GM12878 (cell line): ENCODE data around the gene WNK1. TPM values are rescaled to one million over a fixed set of nuclear protein-coding genes. Genes with fewer than 3 reads are reported as not detected.
A peak's percentile ranks its signal among the peaks of the same experiment; 100 is the strongest.

Experiments used
- BCL11A ChIP-seq: IDR thresholded peaks from 2 replicates; pipeline ENCODE4 v1.6.1; 2011; ENCODE audit warnings: low read depth, low read length
- CHD1 ChIP-seq: IDR thresholded peaks from 2 replicates; pipeline ENCODE4 v1.6.1; 2012; ENCODE audit warnings: low read depth, low read length, improper control_type of control experiment
- CHD2 ChIP-seq: IDR thresholded peaks from 2 replicates; pipeline ENCODE4 v1.6.1; 2011; ENCODE audit warnings: low read depth, low read length, improper control_type of control experiment, borderline replicate concordance
- DPF2 ChIP-seq: fragments of 450-650 bp; IDR thresholded peaks from 2 replicates; pipeline ENCODE4 v1.6.1; 2017; ENCODE audit warnings: mild to moderate bottlenecking
- IKZF2 ChIP-seq, 2 experiments: fragments of 450-650 bp; IDR thresholded peaks; 2 replicates each; pipeline ENCODE4 v1.6.1; 2017; ENCODE audit warnings: mild to moderate bottlenecking in 2 of 2, moderate library complexity in 2 of 2
- KAT2A ChIP-seq: conservative IDR thresholded peaks from 2 replicates; pipeline ENCODE4 v1.6.1; 2011; ENCODE audit warnings: low read depth, low read length; ENCODE audit not compliant: control insufficient read depth
- NRF1 ChIP-seq: conservative IDR thresholded peaks from 2 replicates; pipeline ENCODE4 v1.6.1; 2011; ENCODE audit warnings: mild to moderate bottlenecking, low read depth, low read length, improper control_type of control experiment
- PML ChIP-seq: IDR thresholded peaks from 2 replicates; pipeline ENCODE4 v1.6.1; 2012; ENCODE audit warnings: low read length, inconsistent platforms
- RBBP5 ChIP-seq: fragments of 200-600 bp; sonication (generic); conservative IDR thresholded peaks from 2 replicates; pipeline ENCODE4 v1.6.1; 2016
- SIN3A ChIP-seq: IDR thresholded peaks from 2 replicates; pipeline ENCODE4 v1.6.1; 2012; ENCODE audit warnings: low read depth, low read length, improper control_type of control experiment
- SP1 ChIP-seq: IDR thresholded peaks from one replicate; pipeline ENCODE4 v1.6.1; 2011; ENCODE audit warnings: low read depth, low read length
- TAF1 ChIP-seq: IDR thresholded peaks from 2 replicates; pipeline ENCODE4 v1.6.1; 2011; ENCODE audit warnings: mild to moderate bottlenecking, low read depth, low read length, borderline replicate concordance
- polyA plus RNA-seq, 11 experiments: library from polyadenylated mRNA; depleted of rRNA in 4 of 11; unstranded in 6 of 11; stranded (reverse) in 5 of 11; fragments of >200 nt; fragmentation: Nextera tagmentation in 4 of 11; fragmentation: Illumina TruSeq in 1 of 11; extraction: Ambion mirVana in 4 of 11; extraction: Trizol in 1 of 11; gene quantifications; 1 replicate in 1 of 11; 2 replicates in 10 of 11; pipeline versions ENCODE4 v1.2.1 to v1.2.3, GENCODE V29; 2011 to 2016; ENCODE audit warnings: inconsistent platforms in 2 of 11, missing spikeins in 2 of 11, low read depth in 1 of 11
- total RNA-seq, 4 experiments: library from RNA; depleted of rRNA in 3 of 4; stranded (reverse); fragments of >200 nt in 3 of 4; fragmentation: Illumina TruSeq in 1 of 4; extraction: Trizol in 1 of 4; gene quantifications; 2 replicates each; pipeline versions ENCODE4 v1.2.1 to v1.2.3, GENCODE V29; 2013 to 2021
- TF ChIP-seq, protein P1 (sequence below): fragments of 450-650 bp; IDR thresholded peaks from 2 replicates; pipeline ENCODE4 v1.6.1; 2016; ENCODE audit warnings: mild to moderate bottlenecking
- TF ChIP-seq, protein P2 (sequence below): IDR thresholded peaks from 2 replicates; pipeline ENCODE4 v1.6.1; 2011; ENCODE audit warnings: mild to moderate bottlenecking, low read depth, low read length, moderate library complexity; ENCODE audit not compliant: insufficient replicate concordance

WNK1 gene
- total and polyA plus RNA-seq, 10 of the 15 experiments (the other 5 are each of a cell fraction or from before 2014, with no cell fraction given): 9.6 to 151 (median 86.6) TPM

DNA sequence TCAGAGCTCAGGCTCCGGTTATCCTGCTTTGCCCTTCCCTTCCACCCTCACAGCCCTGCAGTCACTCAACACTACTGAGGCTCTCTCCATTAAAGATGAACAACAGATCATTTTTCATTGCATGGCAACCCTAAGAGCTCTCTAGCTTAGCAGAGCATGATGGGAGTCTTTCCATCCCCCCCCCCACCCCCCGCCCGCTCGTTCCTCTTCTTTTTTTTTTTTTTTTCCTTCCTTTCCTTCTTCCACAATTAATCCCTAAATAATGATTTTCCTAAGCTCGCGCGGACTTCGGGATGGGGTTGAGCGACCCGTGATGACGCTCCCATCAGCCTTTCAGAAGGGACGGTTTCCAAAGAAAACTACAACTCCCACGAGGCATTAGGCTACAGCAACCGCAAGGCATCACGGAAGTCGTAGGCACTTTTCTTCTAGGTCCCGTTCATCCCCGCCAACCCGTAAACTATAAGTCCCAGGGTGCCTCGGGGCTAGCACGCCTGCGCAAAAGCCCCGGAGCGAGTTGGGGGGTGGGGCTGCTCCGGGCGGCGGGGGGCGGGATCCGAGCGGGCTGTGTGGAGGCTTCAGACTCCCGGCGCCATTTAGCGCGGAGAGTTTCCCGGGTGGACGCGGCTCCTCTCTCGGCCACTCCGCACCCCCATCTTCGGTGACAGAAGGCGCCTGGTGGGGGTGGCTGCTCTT, at the start of gene WNK1 (continued):
- no peak for TF ChIP-seq KAT2A
- TF ChIP-seq, protein P1, sequence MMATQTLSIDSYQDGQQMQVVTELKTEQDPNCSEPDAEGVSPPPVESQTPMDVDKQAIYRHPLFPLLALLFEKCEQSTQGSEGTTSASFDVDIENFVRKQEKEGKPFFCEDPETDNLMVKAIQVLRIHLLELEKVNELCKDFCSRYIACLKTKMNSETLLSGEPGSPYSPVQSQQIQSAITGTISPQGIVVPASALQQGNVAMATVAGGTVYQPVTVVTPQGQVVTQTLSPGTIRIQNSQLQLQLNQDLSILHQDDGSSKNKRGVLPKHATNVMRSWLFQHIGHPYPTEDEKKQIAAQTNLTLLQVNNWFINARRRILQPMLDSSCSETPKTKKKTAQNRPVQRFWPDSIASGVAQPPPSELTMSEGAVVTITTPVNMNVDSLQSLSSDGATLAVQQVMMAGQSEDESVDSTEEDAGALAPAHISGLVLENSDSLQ: peak; percentile 81
- TF ChIP-seq SIN3A: peak; percentile 36; the same call in 1 of the 2 replicates
- peak; percentile 50 for TF ChIP-seq NRF1
- no peak for TF ChIP-seq RBBP5
- peak; percentile 94 for TF ChIP-seq TAF1
- no peak for TF ChIP-seq BCL11A
- TF ChIP-seq DPF2: no peak
- TF ChIP-seq PML: no peak; the same call in 1 of the 2 replicates
- no peak for TF ChIP-seq SP1
- TF ChIP-seq, protein P2, sequence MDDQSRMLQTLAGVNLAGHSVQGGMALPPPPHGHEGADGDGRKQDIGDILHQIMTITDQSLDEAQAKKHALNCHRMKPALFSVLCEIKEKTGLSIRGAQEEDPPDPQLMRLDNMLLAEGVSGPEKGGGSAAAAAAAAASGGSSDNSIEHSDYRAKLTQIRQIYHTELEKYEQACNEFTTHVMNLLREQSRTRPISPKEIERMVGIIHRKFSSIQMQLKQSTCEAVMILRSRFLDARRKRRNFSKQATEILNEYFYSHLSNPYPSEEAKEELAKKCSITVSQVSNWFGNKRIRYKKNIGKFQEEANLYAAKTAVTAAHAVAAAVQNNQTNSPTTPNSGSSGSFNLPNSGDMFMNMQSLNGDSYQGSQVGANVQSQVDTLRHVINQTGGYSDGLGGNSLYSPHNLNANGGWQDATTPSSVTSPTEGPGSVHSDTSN: peak; percentile 25
- 0 out of 2 replicates have a peak, but pooled peaks have one; percentile 52 for TF ChIP-seq CHD1
- peak; percentile 79 for TF ChIP-seq CHD2
- TF ChIP-seq IKZF2 (IDR thresholded peaks at IDR 0.05): peak; percentile 13 to 19; a peak in 1 of 4 replicates
